HG03342 (cell line): ENCODE measurements around the gene TMEM165.

Experiments
- ATAC-seq: cut with Tn5 transposase; IDR thresholded peaks from one replicate; pipeline ENCODE4 v1.9.1; 2021; ENCODE audit warnings: mild to moderate bottlenecking, moderate library complexity; ENCODE audit not compliant: unreplicated experiment

The TMEM165 gene

GRCh38 chr4:55399581-55399980, 3.8 kb downstream of the TMEM165 start:
- no peak for ATAC-seq

DNA sequence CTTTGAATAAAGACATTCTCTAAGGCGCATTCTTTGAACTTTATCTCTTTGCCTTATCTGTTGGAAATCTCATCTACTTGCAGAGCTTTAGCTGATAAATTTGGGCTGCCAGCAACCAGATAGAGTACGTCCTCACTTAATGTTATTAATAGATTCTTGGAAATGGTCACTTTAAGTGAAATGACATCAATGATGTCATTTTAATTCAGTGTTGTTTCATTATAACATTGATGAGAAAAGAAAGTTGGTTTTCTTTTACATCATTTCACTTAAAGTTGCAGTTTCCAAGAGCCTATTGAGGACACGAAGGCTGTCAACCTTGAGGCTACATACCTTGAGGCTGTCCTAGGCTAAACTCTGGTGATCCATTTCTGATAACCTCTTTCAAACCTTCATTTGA, 9.3 kb downstream of the TMEM165 start:
- ATAC-seq = no peak

- no peak for ATAC-seq
Measured at GRCh38 chr4:55406545-55406944, 10.8 kb downstream of the TMEM165 start.

GRCh38 chr4:55407119-55407518, 11.4 kb downstream of the TMEM165 start:
- ATAC-seq = no peak

GRCh38 chr4:55407764-55408163, 12.0 kb downstream of the TMEM165 start:
- no peak for ATAC-seq

GRCh38 chr4:55409468-55410171, 13.9 kb downstream of the TMEM165 start:
- ATAC-seq = peak; percentile 79

DNA sequence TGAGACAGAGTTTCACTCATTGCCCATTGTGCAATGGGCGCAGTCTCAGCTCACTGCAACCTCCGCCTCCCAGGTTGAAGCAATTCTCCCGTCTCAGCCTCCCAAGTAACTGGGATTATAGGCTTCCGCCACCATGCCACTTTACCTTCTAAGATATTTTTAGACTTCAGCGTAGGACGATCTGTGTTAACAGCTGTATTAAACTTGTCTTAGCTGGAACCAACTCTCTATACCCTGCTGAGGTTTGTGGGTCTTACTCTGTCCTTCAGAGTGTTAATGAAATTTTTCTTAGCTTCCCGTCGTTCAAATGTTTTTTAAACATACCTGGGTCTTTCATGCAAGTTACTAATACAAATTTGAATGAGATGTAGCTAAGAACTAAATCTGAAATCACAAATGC, 14.7 kb downstream of the TMEM165 start:
- no peak for ATAC-seq

DNA sequence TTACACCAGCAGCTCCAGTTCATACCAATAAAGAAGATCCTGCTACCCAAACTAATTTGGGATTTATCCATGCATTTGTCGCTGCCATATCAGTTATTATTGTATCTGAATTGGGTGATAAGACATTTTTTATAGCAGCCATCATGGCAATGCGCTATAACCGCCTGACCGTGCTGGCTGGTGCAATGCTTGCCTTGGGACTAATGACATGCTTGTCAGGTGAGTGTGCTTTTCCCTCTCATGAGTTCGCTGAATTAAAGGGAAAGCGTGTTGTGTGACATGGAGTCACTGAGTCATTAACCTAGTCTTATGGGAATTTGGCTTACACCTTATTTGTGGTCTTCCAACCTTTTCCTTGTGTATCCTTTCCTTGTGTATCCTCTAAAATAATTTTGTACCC, 15.9 kb downstream of the TMEM165 start:
- no peak for ATAC-seq

DNA sequence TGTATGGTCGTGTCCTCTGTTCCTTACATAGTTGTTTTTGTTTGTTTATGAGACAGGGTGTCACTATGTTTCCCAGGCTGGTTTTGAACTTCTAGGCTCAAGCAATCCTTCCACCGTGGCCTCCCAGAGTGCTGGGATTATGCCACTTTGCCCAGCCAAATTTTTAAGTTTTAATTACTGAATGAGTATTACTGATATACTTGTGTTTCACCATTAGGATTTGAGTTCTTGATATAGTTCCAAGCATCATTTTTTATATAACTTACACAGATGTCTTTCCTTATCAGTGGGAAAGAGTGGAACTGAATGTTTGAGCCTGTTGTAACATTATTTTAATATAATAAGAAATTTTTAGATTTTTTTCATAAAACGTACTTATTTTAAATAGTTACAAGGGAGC, 20.4 kb downstream of the TMEM165 start:
- no peak for ATAC-seq

DNA sequence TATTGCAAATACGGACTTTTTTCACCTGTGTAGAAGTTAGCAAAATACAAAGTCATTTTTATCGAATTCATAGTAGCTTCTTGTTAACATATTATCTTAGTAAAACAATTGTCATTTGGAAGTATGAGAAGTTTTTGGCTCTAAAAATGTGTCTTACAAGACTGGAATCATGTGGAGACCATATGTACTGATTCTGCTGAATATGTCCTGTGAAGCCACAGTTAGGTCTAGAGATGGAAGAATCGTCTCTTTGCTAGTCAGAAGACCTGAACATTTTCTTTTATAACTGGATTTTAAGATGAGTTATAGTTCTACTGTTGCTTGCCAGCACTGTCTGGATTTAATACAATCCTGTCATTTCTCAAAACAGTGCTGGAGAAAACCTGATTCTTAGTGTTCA, 29.0 kb downstream of the TMEM165 start:
- no peak for ATAC-seq

DNA sequence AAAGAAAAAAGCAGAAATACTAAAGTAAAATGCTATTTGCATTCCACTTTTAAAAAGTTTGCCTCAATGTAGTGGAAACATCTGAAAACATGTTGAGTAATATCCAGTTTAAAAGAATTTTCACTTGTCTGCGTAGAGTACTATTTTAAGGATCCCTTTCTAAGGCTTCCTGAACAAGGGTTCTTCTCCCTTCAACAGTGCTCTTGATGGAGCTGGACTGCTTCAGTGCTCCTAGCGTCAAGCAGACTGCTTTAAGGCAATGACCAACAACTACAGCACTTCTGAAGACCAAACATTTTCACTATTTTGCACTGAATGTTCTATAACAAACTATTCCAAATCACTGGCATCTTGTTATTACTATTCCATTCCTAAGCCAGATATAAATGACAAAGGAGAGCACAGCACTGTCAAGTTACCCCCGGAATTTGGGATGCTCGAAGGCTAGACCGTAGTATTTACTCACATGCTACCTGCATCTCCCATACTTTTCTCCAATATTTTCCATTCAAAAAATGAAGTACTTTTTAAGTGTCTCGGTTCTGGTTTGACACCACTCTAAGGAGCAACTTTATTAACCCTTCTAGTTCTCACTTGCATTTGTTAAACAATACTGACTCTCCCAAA, 36.1 kb downstream of the TMEM165 start:
- ATAC-seq = no peak

GRCh38 chr4:55435141-55435841, 39.5 kb downstream of the TMEM165 start:
- ATAC-seq = peak; percentile 62

GRCh38 chr4:55437356-55437796, 41.6 kb downstream of the TMEM165 start:
- no peak for ATAC-seq

DNA sequence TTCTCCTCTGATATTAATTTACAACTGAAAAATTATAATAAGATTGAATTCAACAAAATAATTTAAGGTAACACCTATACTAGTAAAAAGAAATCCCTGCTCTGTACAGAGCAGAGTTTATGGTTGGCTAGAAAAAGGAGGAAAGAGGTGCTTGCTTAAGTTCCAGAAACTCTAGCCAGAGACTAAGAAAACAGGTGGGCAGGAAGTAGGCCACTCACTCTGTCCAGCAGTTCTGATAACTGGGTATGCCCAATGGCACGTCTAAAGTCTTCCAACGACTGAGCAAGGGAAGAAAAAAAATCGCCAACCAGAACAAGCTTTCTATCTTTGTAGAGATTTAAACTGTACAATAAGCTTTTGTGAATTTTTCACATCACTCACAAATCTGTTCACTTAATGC, 42.1 kb downstream of the TMEM165 start:
- ATAC-seq = no peak

DNA sequence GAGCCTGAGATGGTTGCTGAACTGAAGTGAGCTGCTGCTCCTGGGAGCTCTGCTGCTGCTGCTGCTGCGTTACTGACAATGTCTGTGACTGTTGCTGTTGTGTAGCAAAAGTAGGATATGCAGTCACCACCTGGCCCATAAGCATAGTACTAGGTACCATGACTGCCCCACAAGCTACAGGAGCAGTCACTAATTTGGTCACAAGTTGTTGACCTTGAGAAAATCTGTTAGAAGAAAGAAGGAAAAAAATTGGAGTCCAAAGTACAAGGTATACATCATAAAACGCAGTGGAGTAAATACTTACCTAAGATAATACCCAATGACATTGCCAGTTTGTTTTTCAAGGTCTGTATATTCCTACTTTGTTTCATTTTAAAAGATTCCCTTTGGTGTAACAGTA, 42.6 kb downstream of the TMEM165 start:
- no peak for ATAC-seq

GRCh38 chr4:55439023-55439422, 43.3 kb downstream of the TMEM165 start:
- ATAC-seq = no peak

- ATAC-seq = no peak
Measured at GRCh38 chr4:55440786-55441185, 45.0 kb downstream of the TMEM165 start.

- no peak for ATAC-seq
Measured at GRCh38 chr4:55442541-55442940, 46.8 kb downstream of the TMEM165 start.

- no peak for ATAC-seq
Measured at GRCh38 chr4:55444827-55445226, 49.1 kb downstream of the TMEM165 start.

DNA sequence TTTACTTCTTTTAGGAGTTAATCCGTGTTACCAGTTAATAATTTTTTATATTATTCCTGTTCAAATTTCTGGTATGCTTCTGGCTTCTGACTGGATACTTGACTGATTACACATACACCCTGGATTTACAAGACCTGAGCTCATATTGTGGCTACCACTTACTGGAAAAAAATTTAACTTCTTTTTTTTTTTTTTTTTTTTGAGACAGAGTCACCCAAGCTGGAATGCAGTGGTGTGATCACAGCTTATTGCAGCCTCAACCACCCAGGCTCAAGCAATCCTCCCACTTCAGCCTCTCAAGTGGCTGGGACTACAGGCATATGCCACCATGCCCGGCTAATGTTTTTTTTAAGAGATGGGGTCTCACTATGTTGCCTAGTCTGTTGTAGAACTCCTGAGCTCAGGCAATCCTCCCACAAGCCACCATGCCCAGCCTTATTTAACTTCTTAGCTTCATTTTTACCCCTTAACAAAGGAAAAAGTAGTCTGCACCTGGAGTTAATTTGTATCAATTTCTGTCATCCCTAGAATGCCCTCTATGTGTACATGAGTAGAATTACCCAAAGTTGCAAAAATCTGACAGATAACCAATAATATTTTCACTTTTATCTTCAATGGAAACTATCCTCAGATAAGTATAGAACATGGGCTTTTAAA, 50.3 kb downstream of the TMEM165 start:
- ATAC-seq = no peak

DNA sequence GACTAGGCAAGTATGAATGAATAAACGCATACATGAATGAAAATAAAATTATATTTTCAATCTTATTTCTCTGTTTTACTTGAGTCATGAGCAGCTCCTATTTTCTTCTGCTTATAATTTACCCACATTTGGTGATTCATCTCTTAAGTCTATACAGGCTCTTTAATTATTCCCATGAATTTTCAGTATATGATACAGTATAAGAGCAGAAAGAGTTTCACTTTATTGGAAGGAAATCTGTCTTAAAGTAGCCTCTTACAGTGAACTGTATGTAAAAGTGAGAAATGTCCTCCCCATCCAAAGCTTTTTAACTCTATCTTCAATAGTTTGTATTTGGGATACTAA, 50.8 kb downstream of the TMEM165 start:
- ATAC-seq = no peak
